Measurements from ENCODE around the gene ELMO2.

- TF ChIP-seq CTCF (IDR thresholded peaks at IDR 0.05) (no peak), POLR2A (IDR thresholded peaks at IDR 0.05) (no peak), POLR2AphosphoS5 (IDR thresholded peaks at IDR 0.05) (no peak)
Measured at GRCh38 chr20:46423342-46423741, 16.9 kb upstream of the ELMO2 start.

Data from prostate gland (tissue), 2 donors.